ENCODE results near the gene CCR2. TPM values are rescaled to one million over a fixed set of nuclear protein-coding genes. Genes with fewer than 3 reads are reported as not detected.

The CCR2 gene
- total and polyA plus RNA-seq, 2 of the 4 experiments (the other 2 are of a cell fraction) = not detected

DNA sequence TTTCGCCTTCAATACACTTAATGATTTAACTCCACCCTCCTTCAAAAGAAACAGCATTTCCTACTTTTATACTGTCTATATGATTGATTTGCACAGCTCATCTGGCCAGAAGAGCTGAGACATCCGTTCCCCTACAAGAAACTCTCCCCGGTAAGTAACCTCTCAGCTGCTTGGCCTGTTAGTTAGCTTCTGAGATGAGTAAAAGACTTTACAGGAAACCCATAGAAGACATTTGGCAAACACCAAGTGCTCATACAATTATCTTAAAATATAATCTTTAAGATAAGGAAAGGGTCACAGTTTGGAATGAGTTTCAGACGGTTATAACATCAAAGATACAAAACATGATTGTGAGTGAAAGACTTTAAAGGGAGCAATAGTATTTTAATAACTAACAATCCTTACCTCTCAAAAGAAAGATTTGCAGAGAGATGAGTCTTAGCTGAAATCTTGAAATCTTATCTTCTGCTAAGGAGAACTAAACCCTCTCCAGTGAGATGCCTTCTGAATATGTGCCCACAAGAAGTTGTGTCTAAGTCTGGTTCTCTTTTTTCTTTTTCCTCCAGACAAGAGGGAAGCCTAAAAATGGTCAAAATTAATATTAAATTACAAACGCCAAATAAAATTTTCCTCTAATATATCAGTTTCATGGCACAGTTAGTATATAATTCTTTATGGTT, 17.1 kb downstream of the CCR2 start, which contains the start of gene CCR5:
Gene CCR5, plus strand, starts transcription at position 108 of the 680 bp plus-strand sequence. CDS start 1,957 bp downstream, outside the sequence.
- no TSS peak for BruUV-seq (replicated peaks)
- no peak within 1 kb of the TSS for H2AFZ ChIP-seq (replicated peaks; ENCODE audit: low read length, poor library complexity)
- H3K18ac ChIP-seq (ENCODE audit: low read depth, low read length) = no peak within 1 kb of the TSS
- intact Hi-C loops (cut with micrococcal nuclease) (loop anchor here (5.0 kb wide), 1 partner anchor 164 kb away; the partner anchor contains the start of gene CCR1), dilution Hi-C loops (cut with HindIII; ENCODE audit: low sequenced_read_pairs, unreplicated experiment) (no loop called here), in situ Hi-C loops (cut with MboI; ENCODE audit: low sequenced_read_pairs) (loop anchor here (10.0 kb wide), 2 partner anchors 286 to 426 kb away; partner anchors contain the start of gene CXCR6)
- H3K4me3 ChIP-seq (ENCODE audit: insufficient read depth, low read depth, low read length) = no peak within 1 kb of the TSS
- no peak within 1 kb of the TSS for H2BK120ac ChIP-seq (ENCODE audit: low read depth, low read length)
- H3K9me3 ChIP-seq (ENCODE audit: control insufficient read depth, insufficient read depth, low read length) = no peaks in the 10 kb centered on the region
- H3K79me1 ChIP-seq (ENCODE audit: low read depth in 1 of 2, low read length in 2 of 2) = no peaks in the 10 kb centered on the region
- no peaks in the 10 kb centered on the region for H3K4me1 ChIP-seq (ENCODE audit: control insufficient read depth, insufficient read depth, low read length)
- ATAC-seq (ENCODE audit: low read depth) = no peak
- no peak for DNase-seq
- no peaks in the 10 kb centered on the region for H3K9me1 ChIP-seq (ENCODE audit: insufficient read depth, low read length)
- no peak within 1 kb of the TSS for H4K5ac ChIP-seq (ENCODE audit: low read depth, low read length)
- TF ChIP-seq POLR2A (IDR thresholded peaks at IDR 0.05; ENCODE audit: low read depth, low read length) (no peak), CEBPB (IDR thresholded peaks at IDR 0.05; ENCODE audit: low read depth, low read length) (no peak), MAFK (IDR thresholded peaks at IDR 0.05; ENCODE audit: low read depth, low read length) (no peak), SMC3 (IDR thresholded peaks at IDR 0.05; ENCODE audit: low read depth, low read length) (no peak), RAD21 (IDR thresholded peaks at IDR 0.05; ENCODE audit: low read length) (no peak), MAZ (IDR thresholded peaks at IDR 0.05; ENCODE audit: borderline replicate concordance, low read depth, low read length) (no peak), RCOR1 (IDR thresholded peaks at IDR 0.05; ENCODE audit: insufficient replicate concordance, low read length) (no peak), CHD1 (IDR thresholded peaks at IDR 0.05; ENCODE audit: low read depth, low read length) (no peak), RFX5 (IDR thresholded peaks at IDR 0.05; ENCODE audit: low read depth, low read length) (no peak), MXI1 (IDR thresholded peaks at IDR 0.05; ENCODE audit: borderline replicate concordance, low read depth, low read length) (no peak), BHLHE40 (IDR thresholded peaks at IDR 0.05; ENCODE audit: low read depth, low read length) (no peak), NFE2L2 (IDR thresholded peaks at IDR 0.05; ENCODE audit: low read depth, low read length) (no peak), FOS (IDR thresholded peaks at IDR 0.05; ENCODE audit: low read depth, low read length) (no peak)
- TF ChIP-seq, protein P1, sequence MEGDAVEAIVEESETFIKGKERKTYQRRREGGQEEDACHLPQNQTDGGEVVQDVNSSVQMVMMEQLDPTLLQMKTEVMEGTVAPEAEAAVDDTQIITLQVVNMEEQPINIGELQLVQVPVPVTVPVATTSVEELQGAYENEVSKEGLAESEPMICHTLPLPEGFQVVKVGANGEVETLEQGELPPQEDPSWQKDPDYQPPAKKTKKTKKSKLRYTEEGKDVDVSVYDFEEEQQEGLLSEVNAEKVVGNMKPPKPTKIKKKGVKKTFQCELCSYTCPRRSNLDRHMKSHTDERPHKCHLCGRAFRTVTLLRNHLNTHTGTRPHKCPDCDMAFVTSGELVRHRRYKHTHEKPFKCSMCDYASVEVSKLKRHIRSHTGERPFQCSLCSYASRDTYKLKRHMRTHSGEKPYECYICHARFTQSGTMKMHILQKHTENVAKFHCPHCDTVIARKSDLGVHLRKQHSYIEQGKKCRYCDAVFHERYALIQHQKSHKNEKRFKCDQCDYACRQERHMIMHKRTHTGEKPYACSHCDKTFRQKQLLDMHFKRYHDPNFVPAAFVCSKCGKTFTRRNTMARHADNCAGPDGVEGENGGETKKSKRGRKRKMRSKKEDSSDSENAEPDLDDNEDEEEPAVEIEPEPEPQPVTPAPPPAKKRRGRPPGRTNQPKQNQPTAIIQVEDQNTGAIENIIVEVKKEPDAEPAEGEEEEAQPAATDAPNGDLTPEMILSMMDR (conservative IDR thresholded peaks at IDR 0.05; ENCODE audit: low read depth, low read length) = no peak
- TF ChIP-seq, protein P2, sequence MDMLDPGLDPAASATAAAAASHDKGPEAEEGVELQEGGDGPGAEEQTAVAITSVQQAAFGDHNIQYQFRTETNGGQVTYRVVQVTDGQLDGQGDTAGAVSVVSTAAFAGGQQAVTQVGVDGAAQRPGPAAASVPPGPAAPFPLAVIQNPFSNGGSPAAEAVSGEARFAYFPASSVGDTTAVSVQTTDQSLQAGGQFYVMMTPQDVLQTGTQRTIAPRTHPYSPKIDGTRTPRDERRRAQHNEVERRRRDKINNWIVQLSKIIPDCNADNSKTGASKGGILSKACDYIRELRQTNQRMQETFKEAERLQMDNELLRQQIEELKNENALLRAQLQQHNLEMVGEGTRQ (IDR thresholded peaks at IDR 0.05; ENCODE audit: low read depth, low read length) = no peak
- TF ChIP-seq, protein P3, sequence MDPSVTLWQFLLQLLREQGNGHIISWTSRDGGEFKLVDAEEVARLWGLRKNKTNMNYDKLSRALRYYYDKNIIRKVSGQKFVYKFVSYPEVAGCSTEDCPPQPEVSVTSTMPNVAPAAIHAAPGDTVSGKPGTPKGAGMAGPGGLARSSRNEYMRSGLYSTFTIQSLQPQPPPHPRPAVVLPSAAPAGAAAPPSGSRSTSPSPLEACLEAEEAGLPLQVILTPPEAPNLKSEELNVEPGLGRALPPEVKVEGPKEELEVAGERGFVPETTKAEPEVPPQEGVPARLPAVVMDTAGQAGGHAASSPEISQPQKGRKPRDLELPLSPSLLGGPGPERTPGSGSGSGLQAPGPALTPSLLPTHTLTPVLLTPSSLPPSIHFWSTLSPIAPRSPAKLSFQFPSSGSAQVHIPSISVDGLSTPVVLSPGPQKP (IDR thresholded peaks at IDR 0.05; ENCODE audit: borderline replicate concordance, low read depth, low read length) = no peak
- H2BK15ac ChIP-seq (ENCODE audit: low read depth, low read length) = no peak within 1 kb of the TSS
- H4K20me1 ChIP-seq (ENCODE audit: insufficient read depth, low read length) = no peaks in the 10 kb centered on the region
- no peak within 1 kb of the TSS for H3K56ac ChIP-seq (ENCODE audit: extremely low read depth, insufficient read depth, low read length)
- H3K36me3 ChIP-seq (ENCODE audit: control insufficient read depth, insufficient read depth, low read length) = no peaks in the 10 kb centered on the region
- H3K23ac ChIP-seq (ENCODE audit: low read depth, low read length) = no peak within 1 kb of the TSS
- peaks cover 52% of the 10 kb centered on the region for H3K27me3 ChIP-seq (ENCODE audit: control insufficient read depth, insufficient read depth, low read length)
- H2AK9ac ChIP-seq (replicated peaks; ENCODE audit: low read depth, low read length, poor library complexity) = no peak within 1 kb of the TSS
- no peak within 1 kb of the TSS for H2AK5ac ChIP-seq (ENCODE audit: low read depth, low read length)
- H3K27ac ChIP-seq (ENCODE audit: insufficient read depth, low read length) = no peak within 1 kb of the TSS
- WGBS, 2 experiments (ENCODE audit: extremely low coverage in 2 of 2, insufficient read length in 1 of 2) = no CpG with 5 or more reads among the region's 5 CpGs
- no peak within 1 kb of the TSS for H3K14ac ChIP-seq (replicated peaks; ENCODE audit: low read depth, low read length)
- H2BK5ac ChIP-seq (ENCODE audit: low read depth, low read length, poor library complexity, severe bottlenecking) = no peak within 1 kb of the TSS
- ChIA-PET CTCF (interaction anchor here (1.0 to 2.7 kb wide), 5 partner anchors 163 to 432 kb away, joined by 3 to 8 read pairs (median 5); partner anchors contain the start of gene CCR1), POLR2A (ENCODE audit: unreplicated experiment) (no interaction called here)
- H3K4ac ChIP-seq (ENCODE audit: low read depth, low read length) = no peak within 1 kb of the TSS
- H2BK20ac ChIP-seq (ENCODE audit: low read depth, low read length) = no peak within 1 kb of the TSS
- H4K91ac ChIP-seq (ENCODE audit: insufficient read depth, low read depth, low read length) = no peak within 1 kb of the TSS
- H3K9ac ChIP-seq (ENCODE audit: low read depth, low read length) = no peak within 1 kb of the TSS
- H3K4me2 ChIP-seq (ENCODE audit: low read depth, low read length) = no peak within 1 kb of the TSS
- no peak within 1 kb of the TSS for H4K8ac ChIP-seq (ENCODE audit: low read depth in 2 of 2, low read length in 2 of 2)
